Transverse colon (tissue), 4 donors: ENCODE data around the gene FGGY. TPM values are rescaled to one million over a fixed set of nuclear protein-coding genes. Genes with fewer than 3 reads are reported as not detected.

ENCODE experiments used
- DNase-seq: peaks from one replicate; pipeline ENCODE4 v3.0.0-alpha.2; 2019
- H3K27ac ChIP-seq, 4 donors: fragments of 200-600 bp; sonication (generic); 2 replicates each; pipeline ENCODE4 v1.5.1; 2016 to 2018; ENCODE audit warnings: inconsistent platforms in 4 of 4
- H3K27me3 ChIP-seq: fragments of 200-600 bp; sonication (generic); 2 replicates; pipeline ENCODE4 v1.5.1; 2017; ENCODE audit warnings: inconsistent platforms
- H3K36me3 ChIP-seq, 4 donors: fragments of 200-600 bp; sonication (generic); 2 replicates each; pipeline ENCODE4 v1.5.1; 2017 to 2019; ENCODE audit warnings: inconsistent platforms in 4 of 4
- H3K4me1 ChIP-seq, 4 donors: fragments of 200-600 bp; sonication (generic); 2 replicates each; pipeline ENCODE4 v1.5.1; 2017 to 2020; ENCODE audit warnings: inconsistent platforms in 4 of 4
- H3K4me3 ChIP-seq, 4 donors: fragments of 200-600 bp; sonication (generic); 1 replicate in 1 of 4; 2 replicates in 3 of 4; pipeline versions ENCODE4 v1.5.1 to v1.6.1; 2017 to 2019; ENCODE audit warnings: inconsistent platforms in 4 of 4
- H3K9me3 ChIP-seq, 2 donors: fragments of 200-600 bp; sonication (generic); 2 replicates each; pipeline ENCODE4 v1.5.1; 2017 to 2019; ENCODE audit warnings: inconsistent platforms in 2 of 2
- CTCF ChIP-seq, 5 experiments: fragments of 200-600 bp in 3 of 5; fragments of 450-650 bp in 2 of 5; sonication (generic) in 3 of 5; IDR thresholded peaks; 1 replicate in 2 of 5; 2 replicates in 3 of 5; pipeline ENCODE4 v1.5.1; 2016 to 2017; ENCODE audit warnings: antibody characterized with exemption in 5 of 5, inconsistent platforms in 3 of 5, mild to moderate bottlenecking in 2 of 5, moderate library complexity in 1 of 5
- EP300 ChIP-seq: sonication (generic); formaldehyde crosslinking; IDR thresholded peaks from one replicate; pipeline ENCODE4 v1.6.1; 2017; ENCODE audit warnings: antibody characterized with exemption, low read depth
- POLR2A ChIP-seq: fragments of 450-650 bp; IDR thresholded peaks from one replicate; pipeline ENCODE4 v1.6.1; 2016; ENCODE audit warnings: antibody characterized with exemption, mild to moderate bottlenecking, moderate library complexity
- POLR2AphosphoS5 ChIP-seq, 3 donors: sonication (generic); formaldehyde crosslinking; IDR thresholded peaks; one replicate each; pipeline ENCODE4 v1.6.1; 2016; ENCODE audit warnings: antibody characterized with exemption in 3 of 3
- WGBS, 2 donors: methylation state at CpG; one replicate each; pipeline ENCODE4 v1.1.5; 2018; ENCODE audit warnings: low coverage in 1 of 2; 5-methylcytosine and 5-hydroxymethylcytosine counted together
- in situ Hi-C, 4 donors: fragments of 200-750 bp; cut with MboI; loops; one replicate each; pipeline versions ENCODE4 v1.15.0 to v1.15.1; 2017; ENCODE audit warnings: low sequenced_read_pairs in 3 of 4, low pct_ligation_motif_present in 1 of 4, low pct_unique_long_range_greater_than_20kb in 1 of 4
- intact Hi-C: fragments of 100-400 bp; cut with DNase I; formaldehyde crosslinking; loops from one replicate; pipeline ENCODE4 v1.15.1; 2023; ENCODE audit warnings: low total_unique reads
- total RNA-seq, 4 donors: library from RNA; depleted of rRNA; stranded (reverse); fragments of >200 nt; gene quantifications; one replicate each; pipeline ENCODE4 v1.1.0, GENCODE V29; 2016

FGGY gene
- total RNA-seq, 4 donors from 2014 or later, result 18.2 to 97.7 (median 27.1) TPM

- intact Hi-C loops (no loop called here), in situ Hi-C loops (no loop called here)
- Histone ChIP-seq H3K27me3 (no peaks in the 10 kb centered on the region), H3K36me3 (no peaks in the 10 kb centered on the region), H3K27ac (no peak overlapping the region), H3K9me3 (no peaks in the 10 kb centered on the region), H3K4me1 (peaks cover 0 to 26% (median 3%) of the 10 kb centered on the region in 4 donors), H3K4me3 (no peak overlapping the region)
- 100% methylated on average over 1 of the region's 1 CpG; no CpG with 5 or more reads in 1 of the 2 donors for WGBS, 2 donors
- DNase-seq, result no peak
- TF ChIP-seq POLR2A (no peak), EP300 (no peak), CTCF (IDR thresholded peaks at IDR 0.05) (no peak), POLR2AphosphoS5 (IDR thresholded peaks at IDR 0.05) (no peak)
These were observed 186.1 kb downstream of the FGGY start for GRCh38 chr1:59482986-59483385.

DNA sequence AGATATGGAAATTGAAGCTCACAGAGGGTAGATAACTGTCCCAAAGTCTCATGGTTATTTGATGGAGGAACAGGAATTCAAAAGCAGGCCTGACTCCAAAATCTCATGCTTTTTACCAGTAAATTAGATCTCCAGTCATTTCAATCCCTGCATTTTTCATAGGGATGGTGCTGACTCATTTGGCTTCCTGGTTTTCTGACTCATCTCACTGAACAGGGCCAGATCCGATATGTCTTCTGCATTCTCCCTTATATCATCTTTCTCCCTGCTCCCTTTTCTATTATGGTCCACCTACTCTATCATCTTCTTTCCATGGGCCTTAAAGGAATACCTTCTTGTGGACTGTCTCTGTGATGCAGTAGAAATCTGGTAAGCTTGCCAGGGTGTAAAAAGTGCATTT lies 187.2 kb downstream of the FGGY start:
- Histone ChIP-seq H3K27me3 (no peaks in the 10 kb centered on the region), H3K9me3 (no peaks in the 10 kb centered on the region), H3K27ac (peak overlapping the region in 3 of 4 donors; percentile 19 to 47 (median 38)), H3K4me3 (no peak overlapping the region), H3K4me1 (peaks cover 0 to 26% (median 3%) of the 10 kb centered on the region in 4 donors), H3K36me3 (no peaks in the 10 kb centered on the region)
- WGBS, 2 donors, result 36 to 56% methylated on average over 1 of the region's 1 CpG
- in situ Hi-C loops, result no loop called here
- peak; percentile 10 to 53 (median 32) for TF ChIP-seq POLR2AphosphoS5 (IDR thresholded peaks at IDR 0.05)
- no peak for TF ChIP-seq EP300
- DNase-seq, result no peak
- intact Hi-C loops, result no loop called here

- no peak for DNase-seq
- WGBS, 2 donors, result 95% methylated on average over 2 of the region's 2 CpGs; no CpG with 5 or more reads in 1 of the 2 donors
- TF ChIP-seq POLR2AphosphoS5 (IDR thresholded peaks at IDR 0.05), result no peak
- no peak for TF ChIP-seq POLR2A
- no peak for TF ChIP-seq EP300
- TF ChIP-seq CTCF (IDR thresholded peaks at IDR 0.05), result no peak
- no peaks in the 10 kb centered on the region for H3K27me3 ChIP-seq
- H3K36me3 ChIP-seq, result no peaks in the 10 kb centered on the region
- H3K27ac ChIP-seq, result no peak overlapping the region
- in situ Hi-C loops (no loop called here), intact Hi-C loops (no loop called here)
- H3K4me3 ChIP-seq, result no peak overlapping the region
- H3K9me3 ChIP-seq, result no peaks in the 10 kb centered on the region
- peaks cover 0 to 23% (median 3%) of the 10 kb centered on the region in 4 donors for H3K4me1 ChIP-seq
These were observed 188.3 kb downstream of the FGGY start for GRCh38 chr1:59485171-59485570.

DNA sequence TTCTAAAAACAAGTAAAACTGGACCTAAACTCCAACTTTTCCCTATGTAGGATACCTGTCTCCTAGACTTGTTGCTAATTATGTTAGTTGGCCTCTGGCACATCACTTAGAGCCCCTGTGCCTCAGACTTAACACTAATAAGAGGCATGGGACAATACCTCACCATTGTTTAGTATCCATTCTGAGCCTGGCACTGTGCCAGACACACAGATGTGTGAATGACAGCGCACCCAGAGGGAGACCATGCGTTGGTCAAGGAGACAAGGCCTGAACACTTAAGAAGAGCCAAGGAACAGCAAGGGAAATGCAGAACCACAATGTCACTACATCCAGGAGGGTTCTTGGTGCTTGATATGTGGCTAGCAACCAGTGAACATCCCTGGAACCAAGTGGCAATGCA lies 189.1 kb downstream of the FGGY start:
- WGBS, 2 donors, result 80% methylated on average over 1 to 2 of the region's 2 CpGs
- H3K36me3 ChIP-seq, result no peaks in the 10 kb centered on the region

More for the DNA sequence above, 189.1 kb downstream of the FGGY start:
- Histone ChIP-seq H3K4me3 (no peak overlapping the region), H3K27ac (no peak overlapping the region), H3K9me3 (no peaks in the 10 kb centered on the region), H3K27me3 (no peaks in the 10 kb centered on the region), H3K4me1 (peaks cover 0 to 20% (median 3%) of the 10 kb centered on the region in 4 donors)
- TF ChIP-seq POLR2A (no peak), POLR2AphosphoS5 (IDR thresholded peaks at IDR 0.05) (no peak), CTCF (IDR thresholded peaks at IDR 0.05) (no peak), EP300 (no peak)
- in situ Hi-C loops, result no loop called here
- DNase-seq, result no peak
- intact Hi-C loops, result no loop called here
